ENCODE measurements around the gene VIPR2.
"Not testable (repeated sequence)": the region's sequence is repeated elsewhere in the genome, so short reads cannot be mapped to it uniquely, and the experiment has no call there.

The VIPR2 gene

DNA sequence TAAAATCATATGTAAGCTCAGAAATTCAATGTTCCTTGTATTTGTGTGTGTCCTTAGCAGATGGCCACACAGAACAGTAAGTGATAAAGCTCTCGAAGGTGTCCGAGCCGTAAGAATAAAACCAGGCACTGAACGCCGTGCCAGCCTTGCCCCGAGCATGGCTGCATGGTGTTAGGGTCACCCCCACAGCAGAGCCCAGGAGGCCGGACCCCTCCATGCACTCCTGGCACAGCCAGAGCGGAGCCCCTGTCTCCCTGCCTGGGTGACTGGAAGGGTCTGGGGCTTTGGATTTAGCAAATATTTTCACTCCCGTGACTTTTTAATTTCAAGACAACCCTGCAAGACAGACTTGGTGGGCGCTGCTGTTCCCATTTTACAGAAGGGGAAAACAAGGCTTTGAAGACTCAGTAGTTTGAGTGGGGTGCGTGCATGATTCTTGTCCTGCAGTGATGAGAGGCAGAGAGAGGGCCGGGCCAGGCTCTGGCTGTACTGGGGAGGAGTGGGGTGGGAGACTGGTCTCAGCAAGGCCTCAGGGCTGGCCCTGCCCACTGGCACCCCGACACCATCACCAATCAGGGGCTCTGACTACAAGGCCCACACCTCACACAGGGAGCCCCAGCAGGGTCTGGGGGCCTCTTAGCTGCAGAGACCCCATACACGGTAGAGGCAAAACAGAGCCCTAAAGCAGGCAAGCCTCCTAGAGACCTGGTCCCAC is 39.4 kb downstream of the VIPR2 start:
- TF ChIP-seq CTCF (IDR thresholded peaks at IDR 0.05; ENCODE audit: low read depth, low read length) = no peak
- H3K36me3 ChIP-seq = no peaks in the 10 kb centered on the region

GRCh38 chr7:159104188-159104920 is 40.3 kb downstream of the VIPR2 start:
- no peaks in the 10 kb centered on the region for H3K36me3 ChIP-seq
- TF ChIP-seq CTCF (IDR thresholded peaks at IDR 0.05; ENCODE audit: low read depth, low read length) = no peak
- no peaks in the 10 kb centered on the region for H3K9me3 ChIP-seq (ENCODE audit: severe bottlenecking)
- no peak overlapping the region for H3K27ac ChIP-seq
- no peak overlapping the region for H3K4me3 ChIP-seq (ENCODE audit: low read depth, low read length)
- DNase-seq = no peak
- H3K27me3 ChIP-seq (ENCODE audit: insufficient read depth, low read depth, severe bottlenecking) = no peaks in the 10 kb centered on the region

More for the DNA sequence above, 39.4 kb downstream of the VIPR2 start:
- H3K9me3 ChIP-seq (ENCODE audit: severe bottlenecking) = no peaks in the 10 kb centered on the region
- H3K27me3 ChIP-seq (ENCODE audit: insufficient read depth, low read depth, severe bottlenecking) = no peaks in the 10 kb centered on the region
- DNase-seq = no peak
- no peak overlapping the region for H3K27ac ChIP-seq
- no peak overlapping the region for H3K4me3 ChIP-seq (ENCODE audit: low read depth, low read length)

DNA sequence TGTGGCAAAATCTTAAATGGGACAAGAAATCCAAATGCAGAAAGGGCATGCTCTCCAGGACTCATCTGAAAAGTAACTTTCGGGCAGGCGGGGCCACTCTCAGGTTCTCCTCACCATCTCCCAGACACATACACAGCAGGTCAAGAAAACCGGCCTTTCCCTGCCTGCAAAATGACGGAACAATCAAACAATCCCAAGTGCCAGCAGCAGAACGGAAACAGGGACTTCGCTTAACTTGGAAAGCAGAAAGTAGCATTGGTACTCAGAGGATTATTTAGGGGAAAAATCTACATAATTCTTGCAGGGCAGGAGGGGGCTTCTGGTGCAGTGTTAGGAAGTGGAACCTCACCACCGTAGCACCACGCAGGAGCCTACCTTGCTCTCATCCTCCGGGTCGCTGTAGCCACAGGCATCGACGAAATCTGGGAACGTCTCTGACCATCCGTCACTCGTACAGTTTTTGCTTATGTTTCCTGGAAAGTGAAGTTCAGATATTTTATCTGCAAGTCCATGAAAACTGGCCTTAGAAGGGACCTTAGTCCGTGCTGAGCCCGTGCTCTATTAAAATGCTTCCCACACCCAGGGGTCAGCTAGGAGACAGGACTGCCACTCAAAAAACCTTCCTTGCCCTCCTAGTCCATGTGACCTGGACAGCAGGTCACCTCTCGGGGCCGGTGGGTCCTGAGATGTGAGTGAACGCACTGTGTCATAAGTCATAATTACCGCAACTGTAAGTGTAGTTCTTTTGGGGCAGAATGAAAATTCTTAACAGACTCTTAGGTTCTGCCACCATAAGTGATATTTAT is 41.1 kb downstream of the VIPR2 start:
- no peaks in the 10 kb centered on the region for H3K27me3 ChIP-seq (ENCODE audit: insufficient read depth, low read depth, severe bottlenecking)
- H3K27ac ChIP-seq = no peak overlapping the region
- TF ChIP-seq CTCF (IDR thresholded peaks at IDR 0.05; ENCODE audit: low read depth, low read length) = no peak
- no peaks in the 10 kb centered on the region for H3K9me3 ChIP-seq (ENCODE audit: severe bottlenecking)
- no peak for DNase-seq
- H3K4me3 ChIP-seq (ENCODE audit: low read depth, low read length) = no peak overlapping the region
- no peaks in the 10 kb centered on the region for H3K36me3 ChIP-seq

DNA sequence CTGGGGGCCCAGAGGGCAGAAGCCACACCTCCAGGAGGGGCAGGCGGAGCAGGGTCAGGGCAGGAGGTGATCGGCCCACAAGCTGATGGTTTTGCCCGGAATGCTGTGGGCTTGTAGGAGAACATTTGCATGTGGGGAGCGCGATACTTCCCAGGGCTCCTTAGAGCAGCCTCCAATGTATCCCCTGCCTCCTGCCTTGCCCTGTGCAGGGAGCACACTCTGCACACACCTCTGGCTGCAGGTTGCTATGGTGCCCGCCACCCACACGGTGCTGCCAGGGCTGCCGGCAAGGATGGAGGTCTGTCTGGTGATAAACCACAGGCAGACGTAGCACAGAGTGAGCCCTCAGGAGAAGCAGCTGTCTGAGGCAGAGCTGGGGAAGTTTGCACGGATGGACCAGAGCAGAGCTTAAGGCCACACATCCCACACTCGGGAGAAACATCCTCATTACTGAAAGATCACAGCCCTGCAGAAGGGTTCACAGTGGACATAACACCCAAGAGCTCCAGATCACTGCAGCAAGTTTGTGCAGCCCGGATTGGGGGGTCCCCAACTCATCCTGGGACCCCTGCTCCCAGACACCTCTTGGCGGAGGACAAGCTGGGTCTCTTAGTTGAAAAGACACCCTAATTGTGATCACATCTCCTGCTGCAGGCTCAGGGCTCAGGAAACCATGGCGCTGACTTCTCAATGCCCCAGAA is 41.8 kb downstream of the VIPR2 start:
- no peaks in the 10 kb centered on the region for H3K36me3 ChIP-seq
- no peak for DNase-seq
- H3K27me3 ChIP-seq (ENCODE audit: insufficient read depth, low read depth, severe bottlenecking) = no peaks in the 10 kb centered on the region
- H3K27ac ChIP-seq = no peak overlapping the region
- H3K4me3 ChIP-seq (ENCODE audit: low read depth, low read length) = no peak overlapping the region
- no peaks in the 10 kb centered on the region for H3K9me3 ChIP-seq (ENCODE audit: severe bottlenecking)
- TF ChIP-seq CTCF (IDR thresholded peaks at IDR 0.05; ENCODE audit: low read depth, low read length) = no peak

DNA sequence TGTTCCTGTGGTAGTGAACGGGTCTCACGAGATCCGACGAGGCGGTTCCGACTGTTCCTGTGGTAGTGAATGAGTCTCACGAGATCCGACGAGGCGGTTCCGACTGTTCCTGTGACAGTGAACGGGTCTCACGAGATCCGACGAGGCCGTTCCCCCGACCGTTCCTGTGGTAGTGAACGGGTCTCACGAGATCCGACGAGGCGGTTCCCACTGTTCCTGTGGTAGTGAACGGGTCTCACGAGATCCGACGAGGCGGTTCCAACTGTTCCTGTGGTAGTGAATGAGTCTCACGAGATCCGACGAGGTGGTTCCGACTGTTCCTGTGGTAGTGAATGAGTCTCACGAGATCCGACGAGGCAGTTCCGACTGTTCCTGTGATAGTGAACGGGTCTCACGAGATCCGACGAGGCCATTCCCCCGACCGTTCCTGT is 43.0 kb downstream of the VIPR2 start:
- DNase-seq; H3K4me3 ChIP-seq (ENCODE audit: low read depth, low read length); H3K27ac ChIP-seq; H3K36me3 ChIP-seq; H3K9me3 ChIP-seq (ENCODE audit: severe bottlenecking); H3K27me3 ChIP-seq (ENCODE audit: insufficient read depth, low read depth, severe bottlenecking): not testable (repeated sequence)

DNA sequence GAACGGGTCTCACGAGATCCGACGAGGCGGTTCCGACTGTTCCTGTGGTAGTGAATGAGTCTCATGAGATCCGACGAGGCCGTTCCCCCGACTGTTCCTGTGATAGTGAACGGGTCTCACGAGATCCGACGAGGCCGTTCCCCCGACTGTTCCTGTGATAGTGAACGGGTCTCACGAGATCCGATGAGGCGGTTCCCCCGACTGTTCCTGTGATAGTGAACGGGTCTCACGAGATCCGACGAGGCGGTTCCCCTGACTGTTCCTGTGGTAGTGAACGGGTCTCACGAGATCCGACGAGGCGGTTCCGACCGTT is 43.6 kb downstream of the VIPR2 start:
- not testable (repeated sequence) for H3K27ac ChIP-seq; H3K36me3 ChIP-seq; H3K4me3 ChIP-seq (ENCODE audit: low read depth, low read length); DNase-seq; H3K9me3 ChIP-seq (ENCODE audit: severe bottlenecking); H3K27me3 ChIP-seq (ENCODE audit: insufficient read depth, low read depth, severe bottlenecking)

DNA sequence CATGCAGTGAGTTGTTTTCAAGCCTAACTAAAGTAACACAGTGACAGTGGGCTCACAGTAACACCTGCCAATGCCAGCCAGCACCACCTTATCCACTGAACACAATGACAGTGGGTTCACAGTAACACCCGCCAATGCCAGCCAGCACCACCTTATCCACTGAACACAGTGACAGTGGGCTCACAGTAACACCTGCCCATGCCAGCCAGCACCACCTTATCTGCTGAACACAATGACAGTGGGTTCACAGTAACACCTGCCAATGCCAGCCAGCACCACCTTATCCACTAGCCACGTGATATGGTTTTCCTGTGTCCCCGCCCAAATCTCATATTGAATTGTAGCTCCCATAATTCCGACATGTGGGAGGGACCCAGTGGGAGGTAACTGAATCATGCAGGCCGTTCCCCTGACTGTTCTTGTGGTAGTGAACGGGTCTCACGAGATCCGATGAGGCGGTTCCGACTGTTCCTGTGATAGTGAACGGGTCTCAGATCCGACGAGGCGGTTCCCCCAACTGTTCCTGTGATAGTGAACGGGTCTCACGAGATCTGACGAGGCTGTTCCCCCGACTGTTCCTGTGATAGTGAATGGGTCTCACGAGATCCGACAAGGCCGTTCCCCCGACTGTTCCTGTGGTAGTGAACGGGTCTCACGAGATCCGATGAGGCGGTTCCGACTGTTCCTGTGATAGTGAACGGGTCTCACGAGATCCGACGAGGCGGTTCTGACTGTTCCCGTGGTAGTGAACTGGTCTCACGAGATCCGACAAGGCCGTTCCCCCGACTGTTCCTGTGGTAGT is 44.2 kb downstream of the VIPR2 start:
- not testable (repeated sequence) for H3K9me3 ChIP-seq (ENCODE audit: severe bottlenecking); H3K36me3 ChIP-seq; H3K27ac ChIP-seq; H3K27me3 ChIP-seq (ENCODE audit: insufficient read depth, low read depth, severe bottlenecking); H3K4me3 ChIP-seq (ENCODE audit: low read depth, low read length); DNase-seq

All from WERI-Rb-1 (cell line).